ENCODE data around the gene CWC25.

GRCh38 chr17:38848557-38848891, 23.4 kb upstream of the CWC25 start:
- TF ChIP-seq CTCF (IDR thresholded peaks at IDR 0.05): no peak
- no peak for TF ChIP-seq POLR2A (IDR thresholded peaks at IDR 0.05)

All from right lobe of liver (tissue), 4 donors.